Kidney capillary endothelial cell (primary cell): ENCODE data around the gene RRM1.
"Not testable (repeated sequence)": the region's sequence is repeated elsewhere in the genome, so short reads cannot be mapped to it uniquely, and the experiment has no call there.

Experiments used
- DNase-seq: peaks from one replicate; pipeline ENCODE4 v3.0.0-alpha.2; 2018; ENCODE audit warnings: low spot score

RRM1 gene

GRCh38 chr11:4083198-4083597 lies 11.4 kb upstream of the RRM1 start:
- no peak for DNase-seq

GRCh38 chr11:4084406-4085125 lies 10.0 kb upstream of the RRM1 start:
- DNase-seq: no peak

GRCh38 chr11:4085575-4085974 lies 9.0 kb upstream of the RRM1 start:
- no peak for DNase-seq

- no peak for DNase-seq
Observed at GRCh38 chr11:4086575-4087353, 7.8 kb upstream of the RRM1 start.

- DNase-seq: no peak
Observed at GRCh38 chr11:4087551-4087950, 7.0 kb upstream of the RRM1 start.

- DNase-seq: no peak
Observed at GRCh38 chr11:4090258-4090657, 4.3 kb upstream of the RRM1 start.

GRCh38 chr11:4092026-4092425 lies 2.6 kb upstream of the RRM1 start:
- DNase-seq: no peak

- DNase-seq: peak; percentile 31
Observed at GRCh38 chr11:4093519-4094347, 866 bp upstream of the RRM1 start.

- peak; percentile 26 for DNase-seq
Observed at GRCh38 chr11:4095509-4096230, 1.1 kb downstream of the RRM1 start.

- DNase-seq: no peak
Observed at GRCh38 chr11:4098026-4098621, 3.5 kb downstream of the RRM1 start.

- no peak for DNase-seq
Observed at GRCh38 chr11:4102711-4103110, 8.1 kb downstream of the RRM1 start.

- DNase-seq: no peak
Observed at GRCh38 chr11:4103269-4103668, 8.7 kb downstream of the RRM1 start.

- DNase-seq: no peak
Observed at GRCh38 chr11:4105916-4106315, 11.3 kb downstream of the RRM1 start.

- DNase-seq: no peak
Observed at GRCh38 chr11:4111834-4112233, 17.2 kb downstream of the RRM1 start.

- DNase-seq: no peak
Observed at GRCh38 chr11:4115128-4115527, 20.5 kb downstream of the RRM1 start.

- peak; percentile 25 for DNase-seq
Observed at GRCh38 chr11:4118107-4118506, 23.5 kb downstream of the RRM1 start.

GRCh38 chr11:4123218-4123617 lies 28.6 kb downstream of the RRM1 start:
- no peak for DNase-seq

GRCh38 chr11:4125141-4125540 lies 30.5 kb downstream of the RRM1 start:
- DNase-seq: no peak

- no peak for DNase-seq
Observed at GRCh38 chr11:4127357-4127756, 32.8 kb downstream of the RRM1 start.

GRCh38 chr11:4130219-4130618 lies 35.6 kb downstream of the RRM1 start:
- not testable (repeated sequence) for DNase-seq

GRCh38 chr11:4134806-4135205 lies 40.2 kb downstream of the RRM1 start:
- peak; percentile 28 for DNase-seq

GRCh38 chr11:4138497-4138896 lies 43.9 kb downstream of the RRM1 start:
- no peak for DNase-seq
